NCI-H510A (cell line): ENCODE results near the gene FOXD4.
"Not testable (repeated sequence)": the region's sequence is repeated elsewhere in the genome, so short reads cannot be mapped to it uniquely, and the experiment has no call there.

Experiments
- DNase-seq: peaks from one replicate; lab custom pipeline; 2025; lab: John Stamatoyannopoulos, UW

Gene FOXD4

GRCh38 chr9:93909-94308 lies 24.3 kb downstream of the FOXD4 start:
- not testable (repeated sequence) for DNase-seq

DNA sequence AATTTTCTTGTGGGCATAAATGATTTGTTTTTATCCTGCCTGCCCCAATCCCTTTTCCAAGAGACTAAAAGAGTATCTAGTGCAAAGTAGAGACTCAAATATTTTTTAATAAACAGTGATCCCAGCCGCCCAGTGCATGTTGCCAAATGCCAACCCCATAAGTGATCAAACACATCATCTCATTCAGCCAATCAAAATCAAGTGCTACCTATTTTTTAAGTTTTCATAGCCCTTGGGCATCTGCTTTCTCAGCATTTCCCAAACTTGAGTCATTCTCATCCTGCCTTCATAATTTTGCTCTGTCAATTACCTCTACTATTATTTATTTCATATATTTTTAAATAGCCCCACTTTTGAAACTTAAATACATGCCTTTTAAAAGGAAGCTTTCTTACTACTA lies 27.4 kb downstream of the FOXD4 start:
- DNase-seq, result not testable (repeated sequence)

GRCh38 chr9:88396-89037 lies 29.7 kb downstream of the FOXD4 start:
- not testable (repeated sequence) for DNase-seq

DNA sequence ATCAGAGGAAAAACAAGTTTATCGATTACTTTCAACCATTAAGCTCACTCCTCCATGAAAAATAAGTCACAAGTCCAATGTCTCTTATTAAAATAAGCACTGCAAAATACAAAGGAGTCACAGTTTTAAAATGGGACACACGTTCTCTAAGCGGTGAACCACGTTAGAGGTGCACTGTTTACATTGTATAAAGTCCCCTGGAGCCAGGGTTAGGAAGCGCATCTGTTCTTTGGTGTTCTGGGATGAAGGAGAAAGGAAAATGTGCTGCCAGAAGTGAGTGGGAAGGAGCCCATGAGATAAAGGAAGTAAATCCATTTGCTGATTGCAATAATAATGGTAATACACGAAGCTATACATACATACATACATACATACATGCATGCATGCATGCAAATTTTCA lies 30.4 kb downstream of the FOXD4 start:
- DNase-seq, result not testable (repeated sequence)

DNA sequence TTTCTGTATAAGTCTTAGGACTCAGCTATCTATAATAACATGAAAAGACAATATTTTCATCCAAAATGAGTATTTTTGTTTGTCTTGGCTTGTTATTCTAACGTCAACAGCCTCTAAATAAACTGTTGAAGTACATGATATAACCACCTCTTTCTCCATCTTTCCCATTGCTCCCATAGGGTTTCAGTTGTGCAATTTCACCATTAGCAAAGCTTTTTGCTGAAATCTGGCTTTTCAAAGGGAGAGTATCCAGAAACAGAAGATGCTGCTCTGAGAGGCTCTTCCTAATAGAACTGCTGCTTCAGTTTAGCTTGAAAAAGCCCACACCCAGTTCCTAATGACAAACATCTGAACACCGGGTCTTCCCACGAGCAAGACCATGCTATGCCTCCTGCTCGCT lies 31.1 kb downstream of the FOXD4 start:
- DNase-seq, result not testable (repeated sequence)

DNA sequence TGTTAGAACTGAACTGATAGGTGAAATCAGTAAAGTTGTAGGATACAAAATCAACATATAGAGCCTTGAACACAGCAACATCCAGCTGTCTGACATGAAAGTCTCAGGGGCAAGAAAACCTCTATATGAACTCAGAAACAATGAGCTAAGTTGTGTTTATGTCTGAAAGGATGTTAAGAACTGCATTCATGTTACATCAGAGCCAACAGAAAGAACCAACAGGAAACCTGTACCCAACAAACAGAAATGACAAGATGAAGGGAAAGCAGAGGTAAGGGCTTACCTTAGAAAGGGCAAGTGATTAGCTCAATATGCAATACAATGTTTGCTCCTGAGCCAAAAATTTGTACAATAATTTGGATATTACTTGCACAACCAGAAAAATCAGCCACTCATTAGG lies 31.5 kb downstream of the FOXD4 start:
- DNase-seq, result not testable (repeated sequence)

- DNase-seq, result not testable (repeated sequence)
Measured at GRCh38 chr9:82932-83689, 35.1 kb downstream of the FOXD4 start.

DNA sequence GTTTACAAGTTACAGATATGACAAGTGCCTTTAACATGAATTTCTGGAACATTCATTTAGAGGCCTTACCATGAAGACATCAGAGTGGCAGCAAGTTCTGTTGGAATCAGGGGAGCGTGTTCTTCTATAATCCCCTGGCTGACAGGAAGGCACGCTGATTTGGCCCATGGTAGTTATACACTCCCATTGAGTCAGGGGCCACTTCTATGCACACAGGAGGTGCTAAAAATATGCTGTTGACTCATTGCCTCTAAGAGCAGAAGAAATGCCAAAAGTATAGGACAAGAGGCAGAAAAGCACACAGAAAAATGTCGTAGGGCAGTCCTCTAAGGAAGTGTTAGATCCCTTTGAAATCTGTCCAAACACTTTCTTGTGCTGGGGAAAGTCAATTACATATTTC lies 39.9 kb downstream of the FOXD4 start:
- DNase-seq, result not testable (repeated sequence)

- DNase-seq, result not testable (repeated sequence)
Measured at GRCh38 chr9:76389-76788, 41.8 kb downstream of the FOXD4 start.

GRCh38 chr9:73900-74525 lies 44.2 kb downstream of the FOXD4 start:
- not testable (repeated sequence) for DNase-seq

DNA sequence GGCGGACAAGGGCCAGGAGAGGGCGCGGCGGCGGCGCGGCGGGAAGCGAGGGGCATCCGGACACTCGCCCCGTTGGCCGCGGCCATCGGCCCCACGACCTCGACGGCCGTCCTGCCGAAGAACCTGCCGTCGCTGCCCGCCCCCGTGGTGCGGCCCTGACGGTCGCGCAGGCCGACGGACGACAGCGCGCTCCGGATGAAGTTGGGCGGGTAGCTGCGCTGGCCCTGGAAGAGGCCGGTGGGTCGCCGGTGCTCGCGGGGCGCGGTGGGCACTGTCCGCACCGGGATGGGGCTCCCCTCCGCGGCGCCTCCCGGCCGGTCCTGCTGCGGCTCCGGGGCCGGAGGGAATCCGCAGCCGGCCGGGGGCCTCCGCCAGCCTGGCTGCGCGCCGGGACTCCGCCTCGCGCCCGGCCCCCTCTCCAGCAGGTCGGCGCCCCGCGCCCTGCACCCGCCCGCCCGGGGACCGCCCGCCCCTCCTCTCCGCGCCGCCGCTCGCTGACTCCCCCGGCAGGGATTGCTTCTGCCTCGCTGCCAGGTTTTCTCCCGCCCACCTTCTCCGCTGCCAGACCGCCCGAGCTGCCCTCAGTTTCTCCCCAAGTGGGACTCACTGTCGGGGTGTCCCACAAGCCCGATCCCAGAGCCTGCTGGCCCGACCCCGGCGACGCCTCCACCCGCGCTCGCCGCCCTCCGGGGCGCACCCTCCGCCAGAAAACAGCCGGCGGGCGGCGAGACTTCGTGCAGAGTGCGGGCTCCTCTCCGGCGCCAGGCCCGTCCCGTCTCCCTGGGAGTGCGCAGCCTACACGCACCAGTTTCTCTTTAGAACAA lies 44.9 kb downstream of the FOXD4 start:
- DNase-seq, result not testable (repeated sequence)
